GM18951 (cell line): ENCODE measurements around the gene FBXO24.
A peak's percentile ranks its signal among the peaks of the same experiment; 100 is the strongest.

Experiments
- POLR2A ChIP-seq: IDR thresholded peaks from 4 replicates; pipeline ENCODE4 v1.6.1; 2011; ENCODE audit warnings: mild to moderate bottlenecking; ENCODE audit not compliant: insufficient read length, insufficient read depth; ENCODE audit errors: extremely low read depth
- in situ Hi-C: fragments of 300-500 bp; cut with MboI; formaldehyde crosslinking; loops from one replicate; pipeline ENCODE4 v1.12.0; 2022; ENCODE audit warnings: low sequenced_read_pairs, mixed read lengths, inconsistent platforms; ENCODE audit not compliant: unreplicated experiment

Gene FBXO24

GRCh38 chr7:100584054-100584682 is 2.0 kb upstream of the FBXO24 start:
- in situ Hi-C loops: no loop called here
- no peak for TF ChIP-seq POLR2A

GRCh38 chr7:100584683-100585510 is 1.2 kb upstream of the FBXO24 start:
- no peak for TF ChIP-seq POLR2A
- in situ Hi-C loops: no loop called here

GRCh38 chr7:100585511-100586265 is 440 bp upstream of the FBXO24 start, which contains the start of gene LRCH4:
Gene LRCH4 (minus strand): TSS chr7:100586129. CDS start chr7:100586100, 29 bp downstream.
- TF ChIP-seq POLR2A: peak; percentile 97
- in situ Hi-C loops: no loop called here

- TF ChIP-seq POLR2A: no peak
- in situ Hi-C loops: no loop called here
Measured at GRCh38 chr7:100588438-100588837, 2.3 kb downstream of the FBXO24 start.

- no peak for TF ChIP-seq POLR2A
- in situ Hi-C loops: no loop called here
Measured at GRCh38 chr7:100589341-100589947, 3.3 kb downstream of the FBXO24 start.

- no peak for TF ChIP-seq POLR2A
- in situ Hi-C loops: no loop called here
Measured at GRCh38 chr7:100590077-100590737, 4.1 kb downstream of the FBXO24 start.

DNA sequence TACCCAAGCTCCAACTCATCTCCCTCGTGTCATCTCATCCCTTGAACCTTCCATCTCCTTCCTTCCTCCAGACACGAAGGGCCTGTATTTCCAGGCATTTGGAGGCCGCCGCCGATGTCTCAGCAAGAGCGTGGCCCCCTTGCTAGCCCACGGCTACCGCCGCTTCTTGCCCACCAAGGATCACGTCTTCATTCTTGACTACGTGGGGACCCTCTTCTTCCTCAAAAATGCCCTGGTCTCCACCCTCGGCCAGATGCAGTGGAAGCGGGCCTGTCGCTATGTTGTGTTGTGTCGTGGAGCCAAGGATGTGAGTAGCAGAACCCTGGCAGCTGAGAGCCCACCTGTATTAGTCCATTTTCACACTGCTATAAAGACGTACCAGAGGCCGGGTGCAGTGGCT is 5.5 kb downstream of the FBXO24 start:
- no peak for TF ChIP-seq POLR2A
- in situ Hi-C loops: no loop called here

DNA sequence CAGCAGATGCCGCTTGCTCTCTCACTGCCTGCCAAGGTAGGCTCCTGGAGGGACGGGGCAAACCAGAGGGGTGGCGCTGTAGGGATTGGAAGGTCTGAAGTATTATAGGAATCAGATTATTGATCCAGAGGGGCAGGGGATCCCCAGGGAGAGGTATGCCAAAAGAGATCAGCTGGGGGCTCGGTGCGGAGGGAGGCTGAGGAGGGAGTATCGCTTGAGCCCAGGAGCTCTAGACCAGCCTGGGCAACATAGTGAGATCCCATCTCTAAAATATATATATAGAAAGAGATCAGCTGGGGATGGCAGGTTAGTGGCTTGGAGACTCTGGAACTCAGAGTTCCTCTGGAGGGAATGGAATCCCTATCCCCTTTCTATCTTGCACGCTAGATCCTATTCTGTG is 9.1 kb downstream of the FBXO24 start:
- in situ Hi-C loops: no loop called here
- no peak for TF ChIP-seq POLR2A

DNA sequence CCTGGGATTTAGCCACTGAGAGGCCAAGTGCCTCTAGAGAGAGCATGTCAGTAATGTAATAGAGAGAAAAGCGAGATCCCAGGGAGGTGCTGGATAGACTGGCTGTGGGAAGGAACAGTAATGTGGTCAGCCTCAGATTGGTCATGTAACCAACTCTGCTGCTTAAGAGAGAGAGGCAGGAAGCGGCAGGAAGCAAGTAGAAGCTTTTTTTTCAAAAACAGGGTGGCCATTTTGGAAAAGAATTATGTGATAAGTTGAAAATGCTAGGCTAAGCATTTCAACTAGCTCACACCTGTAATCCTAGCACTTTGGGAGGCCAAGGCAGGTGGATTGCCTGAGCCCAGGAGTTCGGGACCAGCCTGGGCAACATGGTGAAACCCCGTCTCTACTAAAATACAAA is 12.3 kb downstream of the FBXO24 start:
- in situ Hi-C loops: no loop called here
- no peak for TF ChIP-seq POLR2A

- in situ Hi-C loops: no loop called here
- no peak for TF ChIP-seq POLR2A
Measured at GRCh38 chr7:100599911-100600729, 14.0 kb downstream of the FBXO24 start.

- TF ChIP-seq POLR2A: no peak
- in situ Hi-C loops: no loop called here
Measured at GRCh38 chr7:100600730-100601038, 14.6 kb downstream of the FBXO24 start.
